Loucy (cell line): ENCODE results near the gene CELF4.

ENCODE experiments used
- H2AFZ ChIP-seq: fragments of 200-600 bp; sonication (generic); 2 replicates; pipeline ENCODE4 v1.6.0; 2016; ENCODE audit warnings: antibody characterized with exemption, mild to moderate bottlenecking, low read length, moderate library complexity
- H3F3A ChIP-seq: fragments of 200-600 bp; 2 replicates; pipeline ENCODE4 v1.6.0; 2016; ENCODE audit warnings: antibody characterized with exemption, low read depth, mild to moderate bottlenecking
- H3K27me3 ChIP-seq: fragments of 200-600 bp; sonication (generic); 2 replicates; pipeline ENCODE4 v1.6.1; 2014; ENCODE audit warnings: low read length, mild to moderate bottlenecking; ENCODE audit not compliant: insufficient read depth, poor library complexity, severe bottlenecking
- H3K36me3 ChIP-seq: fragments of 200-600 bp; sonication (generic); 2 replicates; pipeline ENCODE4 v1.6.1; 2016; ENCODE audit warnings: low read length; ENCODE audit not compliant: insufficient read depth
- H3K4me1 ChIP-seq: fragments of 200-600 bp; sonication (generic); 2 replicates; pipeline ENCODE4 v1.5.1; 2014; ENCODE audit warnings: low read length, mild to moderate bottlenecking; ENCODE audit not compliant: insufficient read depth, poor library complexity, severe bottlenecking
- H3K4me2 ChIP-seq: fragments of 200-600 bp; sonication (generic); 2 replicates; pipeline ENCODE4 v1.6.0; 2014; ENCODE audit warnings: antibody characterized with exemption, low read length, low read depth, mild to moderate bottlenecking; ENCODE audit not compliant: poor library complexity, severe bottlenecking
- H3K4me3 ChIP-seq: fragments of 200-600 bp; sonication (generic); 2 replicates; pipeline ENCODE4 v1.5.1; 2014; ENCODE audit warnings: low read length, mild to moderate bottlenecking, mixed read lengths; ENCODE audit not compliant: poor library complexity, severe bottlenecking
- H3K79me2 ChIP-seq: fragments of 200-600 bp; sonication (generic); 2 replicates; pipeline ENCODE4 v1.6.1; 2014; ENCODE audit warnings: low read length; ENCODE audit not compliant: insufficient read depth
- H3K9ac ChIP-seq: fragments of 200-600 bp; sonication (generic); 2 replicates; pipeline ENCODE4 v1.6.0; 2014; ENCODE audit warnings: mild to moderate bottlenecking, low read depth, low read length, moderate library complexity; ENCODE audit not compliant: poor library complexity, severe bottlenecking
- H3K9me2 ChIP-seq: fragments of 200-600 bp; sonication (generic); replicated peaks from 2 replicates; pipeline ENCODE4 v1.6.1; 2016; ENCODE audit warnings: low read depth, low read length, mixed read lengths
- H3K9me3 ChIP-seq: fragments of 200-600 bp; sonication (generic); 2 replicates; pipeline ENCODE4 v1.6.1; 2014; ENCODE audit warnings: mild to moderate bottlenecking, antibody characterized with exemption, low read length, low read depth; ENCODE audit not compliant: insufficient read depth
- H4K20me1 ChIP-seq: fragments of 200-600 bp; sonication (generic); 2 replicates; pipeline ENCODE4 v1.6.0; 2014; ENCODE audit warnings: antibody characterized with exemption, low read length, mild to moderate bottlenecking; ENCODE audit not compliant: insufficient read depth, poor library complexity, severe bottlenecking
- CTCF ChIP-seq: fragments of 200-600 bp; sonication (generic); conservative IDR thresholded peaks from 2 replicates; pipeline ENCODE4 v1.5.1; 2014; ENCODE audit warnings: mild to moderate bottlenecking, antibody characterized with exemption, low read length
- EZH2phosphoT487 ChIP-seq: fragments of 200-600 bp; IDR thresholded peaks from 2 replicates; pipeline ENCODE4 v1.6.1; 2018; ENCODE audit warnings: antibody characterized with exemption, mild to moderate bottlenecking, moderate library complexity, borderline replicate concordance

CELF4 gene

GRCh38 chr18:37502601-37503000, 63.0 kb downstream of the CELF4 start:
- Histone ChIP-seq H3K36me3 (no peaks in the 10 kb centered on the region), H2AFZ (no peak overlapping the region), H3K9me3 (no peaks in the 10 kb centered on the region; the same call in 1 of the 2 replicates), H3K27me3 (no peaks in the 10 kb centered on the region), H3K9me2 (no peaks in the 10 kb centered on the region), H4K20me1 (no peaks in the 10 kb centered on the region), H3K79me2 (no peaks in the 10 kb centered on the region), H3K9ac (no peak overlapping the region), H3F3A (no peaks in the 10 kb centered on the region), H3K4me3 (no peak overlapping the region), H3K4me2 (no peak overlapping the region), H3K4me1 (no peaks in the 10 kb centered on the region)
- TF ChIP-seq CTCF: no peak

- no peaks in the 10 kb centered on the region for H3F3A ChIP-seq
- no peaks in the 10 kb centered on the region for H3K79me2 ChIP-seq
- H2AFZ ChIP-seq: no peak overlapping the region
- no peaks in the 10 kb centered on the region; the same call in 1 of the 2 replicates for H3K9me3 ChIP-seq
- no peak overlapping the region for H3K9ac ChIP-seq
- no peak overlapping the region for H3K4me2 ChIP-seq
- no peaks in the 10 kb centered on the region for H3K27me3 ChIP-seq
- H3K4me3 ChIP-seq: no peak overlapping the region
- no peaks in the 10 kb centered on the region for H3K9me2 ChIP-seq
- no peaks in the 10 kb centered on the region for H4K20me1 ChIP-seq
- no peaks in the 10 kb centered on the region for H3K36me3 ChIP-seq
- no peaks in the 10 kb centered on the region for H3K4me1 ChIP-seq
- TF ChIP-seq CTCF (no peak), EZH2phosphoT487 (no peak)
Measured at GRCh38 chr18:37502036-37502435, 63.6 kb downstream of the CELF4 start.

GRCh38 chr18:37501136-37501535, 64.5 kb downstream of the CELF4 start:
- Histone ChIP-seq H3K4me3 (no peak overlapping the region), H3K9me2 (no peaks in the 10 kb centered on the region), H3K36me3 (no peaks in the 10 kb centered on the region), H3K27me3 (no peaks in the 10 kb centered on the region), H3K9me3 (no peaks in the 10 kb centered on the region), H3K79me2 (no peaks in the 10 kb centered on the region), H3K4me1 (no peaks in the 10 kb centered on the region), H4K20me1 (no peaks in the 10 kb centered on the region), H2AFZ (no peak overlapping the region), H3K9ac (no peak overlapping the region), H3K4me2 (no peak overlapping the region), H3F3A (no peaks in the 10 kb centered on the region)
- TF ChIP-seq EZH2phosphoT487 (no peak), CTCF (no peak)
